ENCODE measurements around the gene GSK3B. TPM values are rescaled to one million over a fixed set of nuclear protein-coding genes. Genes with fewer than 3 reads are reported as not detected.
A peak's percentile ranks its signal among the peaks of the same experiment; 100 is the strongest.

Gene GSK3B
- total RNA-seq, 2 donors from 2014 or later = 42.2 to 45.2 TPM

DNA sequence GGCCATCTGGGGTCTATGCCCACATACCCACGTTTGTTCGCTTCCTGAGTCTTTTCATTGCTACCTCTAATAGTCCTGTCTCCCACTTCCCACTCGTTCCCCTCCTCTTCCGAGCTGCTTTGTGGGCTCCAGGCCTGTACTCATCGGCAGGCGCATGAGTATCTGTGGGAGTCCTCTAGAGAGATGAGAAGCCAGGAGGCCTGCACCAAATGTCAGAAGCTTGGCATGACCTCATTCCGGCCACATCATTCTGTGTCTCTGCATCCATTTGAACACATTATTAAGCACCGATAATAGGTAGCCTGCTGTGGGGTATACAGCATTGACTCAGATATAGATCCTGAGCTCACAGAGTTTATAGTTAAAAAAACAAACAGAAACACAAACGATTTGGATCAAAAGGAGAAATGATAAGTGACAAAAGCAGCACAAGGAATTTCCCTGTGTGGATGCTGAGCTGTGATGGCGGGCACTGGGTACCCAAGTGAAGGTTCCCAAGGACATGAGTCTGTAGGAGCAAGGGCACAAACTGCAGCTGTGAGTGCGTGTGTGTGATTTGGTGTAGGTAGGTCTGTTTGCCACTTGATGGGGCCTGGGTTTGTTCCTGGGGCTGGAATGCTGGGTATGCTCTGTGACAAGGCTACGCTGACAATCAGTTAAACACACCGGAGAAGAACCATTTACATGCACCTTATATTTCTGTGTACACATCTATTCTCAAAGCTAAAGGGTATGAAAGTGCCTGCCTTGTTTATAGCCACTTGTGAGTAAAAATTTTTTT lies 276.5 kb downstream of the GSK3B start:
- no peak for DNase-seq
- peak overlapping the region; percentile 41 for H3K4me3 Mint-ChIP-seq
- H3K27ac Mint-ChIP-seq = no peak overlapping the region
- ATAC-seq = no peak
- peaks cover 2% of the 10 kb centered on the region for H3K4me1 Mint-ChIP-seq
- H3K36me3 Mint-ChIP-seq (ENCODE audit: low read depth) = no peaks in the 10 kb centered on the region
- no peaks in the 10 kb centered on the region for H3K27me3 Mint-ChIP-seq
- no peaks in the 10 kb centered on the region for H3K9me3 ChIP-seq (ENCODE audit: control insufficient read depth, low read length, poor library complexity, severe bottlenecking)

DNA sequence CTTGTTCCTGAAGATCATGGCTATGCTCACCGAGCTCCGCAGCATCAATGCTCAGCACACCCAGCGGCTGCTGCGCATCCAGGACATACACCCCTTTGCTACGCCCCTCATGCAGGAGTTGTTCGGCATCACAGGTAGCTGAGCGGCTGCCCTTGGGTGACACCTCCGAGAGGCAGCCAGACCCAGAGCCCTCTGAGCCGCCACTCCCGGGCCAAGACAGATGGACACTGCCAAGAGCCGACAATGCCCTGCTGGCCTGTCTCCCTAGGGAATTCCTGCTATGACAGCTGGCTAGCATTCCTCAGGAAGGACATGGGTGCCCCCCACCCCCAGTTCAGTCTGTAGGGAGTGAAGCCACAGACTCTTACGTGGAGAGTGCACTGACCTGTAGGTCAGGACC lies 277.2 kb downstream of the GSK3B start:
- Mint-ChIP-seq H3K27me3 (no peaks in the 10 kb centered on the region), H3K27ac (no peak overlapping the region), H3K36me3 (ENCODE audit: low read depth) (no peaks in the 10 kb centered on the region), H3K4me3 (no peak overlapping the region), H3K4me1 (peaks cover 3% of the 10 kb centered on the region)
- DNase-seq (no peak), ATAC-seq (no peak)
- no peaks in the 10 kb centered on the region for H3K9me3 ChIP-seq (ENCODE audit: control insufficient read depth, low read length, poor library complexity, severe bottlenecking)

DNA sequence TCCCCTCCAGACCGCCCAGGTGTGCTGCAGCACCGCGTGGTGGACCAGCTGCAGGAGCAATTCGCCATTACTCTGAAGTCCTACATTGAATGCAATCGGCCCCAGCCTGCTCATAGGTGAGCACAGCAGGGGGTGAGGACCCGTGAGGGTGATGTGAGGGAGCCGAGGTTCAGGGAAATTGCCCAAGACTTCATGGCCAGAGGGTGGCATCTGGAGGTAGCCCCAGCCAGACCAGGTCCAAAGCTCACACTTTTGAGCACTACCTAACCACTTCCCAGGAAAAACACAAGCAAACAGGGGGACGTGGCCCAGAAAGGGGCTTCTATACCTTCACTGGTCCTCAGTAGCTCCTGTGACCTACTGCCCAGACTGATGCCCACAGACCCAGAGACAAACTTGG lies 278.5 kb downstream of the GSK3B start:
- no peak for DNase-seq
- H3K27me3 Mint-ChIP-seq = no peaks in the 10 kb centered on the region
- H3K9me3 ChIP-seq (ENCODE audit: control insufficient read depth, low read length, poor library complexity, severe bottlenecking) = no peaks in the 10 kb centered on the region
- H3K27ac Mint-ChIP-seq = no peak overlapping the region
- ATAC-seq = no peak
- H3K4me1 Mint-ChIP-seq = peaks cover 5% of the 10 kb centered on the region
- H3K36me3 Mint-ChIP-seq (ENCODE audit: low read depth) = no peaks in the 10 kb centered on the region
- H3K4me3 Mint-ChIP-seq = no peak overlapping the region

GRCh38 chr3:119812491-119813058 lies 281.7 kb downstream of the GSK3B start:
- H3K4me3 Mint-ChIP-seq = no peak overlapping the region

DNA sequence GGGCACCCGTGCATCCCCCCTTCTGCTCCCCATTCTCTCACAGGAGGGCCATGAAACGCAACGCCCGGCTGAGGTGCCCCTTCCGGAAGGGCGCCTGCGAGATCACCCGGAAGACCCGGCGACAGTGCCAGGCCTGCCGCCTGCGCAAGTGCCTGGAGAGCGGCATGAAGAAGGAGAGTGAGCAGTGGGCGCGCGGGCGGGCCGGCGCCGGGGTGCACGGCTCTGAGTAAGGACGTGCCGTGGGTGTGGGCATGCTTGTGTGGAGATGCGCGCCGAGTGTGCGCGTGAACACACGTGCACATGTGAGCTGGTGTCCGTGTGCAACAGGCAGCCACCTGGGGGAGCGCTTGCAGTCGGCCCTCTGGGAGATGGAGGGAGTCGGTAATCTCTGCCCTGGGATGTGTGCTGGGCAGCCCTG lies 284.2 kb downstream of the GSK3B start:
- peak; percentile 11 to 33 (median 27) for DNase-seq
- peak; percentile 92 for ATAC-seq
- peak overlapping the region; percentile 91 for H3K4me3 Mint-ChIP-seq
- H3K9me3 ChIP-seq (ENCODE audit: control insufficient read depth, low read length, poor library complexity, severe bottlenecking) = no peaks in the 10 kb centered on the region
- H3K27me3 Mint-ChIP-seq = peaks cover 7% of the 10 kb centered on the region
- H3K36me3 Mint-ChIP-seq (ENCODE audit: low read depth) = no peaks in the 10 kb centered on the region
- H3K4me1 Mint-ChIP-seq = peaks cover 17% of the 10 kb centered on the region
- H3K27ac Mint-ChIP-seq = peak overlapping the region; percentile 65

More at GRCh38 chr3:119812491-119813058, 281.7 kb downstream of the GSK3B start:
- no peak for DNase-seq
- Mint-ChIP-seq H3K36me3 (ENCODE audit: low read depth) (no peaks in the 10 kb centered on the region), H3K27ac (no peak overlapping the region), H3K27me3 (no peaks in the 10 kb centered on the region), H3K4me1 (peaks cover 12% of the 10 kb centered on the region)
- ATAC-seq = no peak
- H3K9me3 ChIP-seq (ENCODE audit: control insufficient read depth, low read length, poor library complexity, severe bottlenecking) = no peaks in the 10 kb centered on the region

DNA sequence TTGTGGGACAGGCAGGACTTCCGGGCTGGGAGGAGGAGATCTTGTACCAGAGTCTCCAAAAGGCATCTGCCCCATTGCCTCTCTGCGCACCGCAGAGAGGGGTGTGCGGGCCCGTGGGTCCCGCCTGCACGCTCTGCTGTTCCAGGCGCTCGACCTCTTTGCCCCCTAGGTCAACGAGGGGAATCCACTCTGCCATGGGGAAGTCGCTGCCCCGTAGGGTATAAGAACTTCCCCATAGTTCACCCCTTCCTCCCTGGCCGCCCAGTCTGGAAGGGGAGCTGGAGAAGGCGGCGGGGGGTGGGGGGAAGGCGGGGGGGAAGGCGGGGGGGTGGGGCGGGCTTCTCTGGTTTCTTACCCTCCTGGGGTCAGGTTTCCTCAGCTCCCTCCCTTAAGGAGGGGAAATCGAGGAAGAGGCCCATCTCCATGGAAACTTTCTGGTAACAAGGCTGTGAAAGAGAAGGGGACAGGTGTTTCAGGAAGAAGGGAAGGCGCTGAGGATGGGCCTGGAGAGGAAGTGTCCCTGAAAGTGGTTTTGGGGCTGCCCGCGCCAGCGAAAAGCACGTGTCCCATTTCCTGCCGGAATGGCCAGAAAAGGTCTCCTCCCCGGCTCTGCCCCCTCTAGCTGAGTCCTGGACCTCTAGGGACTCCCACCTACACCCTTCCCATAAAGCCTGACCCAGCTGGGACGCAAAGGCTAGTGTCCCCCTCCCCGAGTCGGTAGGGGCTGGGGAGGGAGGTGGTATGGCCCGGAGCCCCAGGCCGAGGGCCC lies 284.8 kb downstream of the GSK3B start:
- ATAC-seq (no peak), DNase-seq (no peak)

DNA sequence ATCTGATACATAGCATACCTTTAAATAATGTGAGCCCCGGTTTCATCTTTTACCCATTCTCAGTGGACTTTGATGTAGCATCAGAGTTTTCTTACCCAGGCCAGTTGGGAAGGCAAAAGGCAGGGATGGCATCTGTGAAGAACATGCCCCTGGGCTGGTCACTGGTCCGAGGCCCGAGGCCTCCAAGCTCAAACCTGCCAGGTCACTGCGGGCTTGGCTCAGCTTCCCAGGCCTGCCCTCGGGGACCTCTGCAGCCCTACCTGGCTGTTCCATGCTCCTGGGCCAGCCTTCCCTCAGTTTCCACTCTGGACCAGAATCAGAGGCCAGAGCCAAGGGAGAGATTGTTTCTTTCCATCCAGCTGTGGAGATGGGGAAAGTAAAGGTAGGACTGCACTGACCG lies 285.4 kb downstream of the GSK3B start:
- Mint-ChIP-seq H3K36me3 (ENCODE audit: low read depth) (no peaks in the 10 kb centered on the region), H3K27me3 (peaks cover 9% of the 10 kb centered on the region), H3K4me3 (peak overlapping the region; percentile 91), H3K27ac (no peak overlapping the region), H3K4me1 (peaks cover 17% of the 10 kb centered on the region)
- ATAC-seq = no peak
- no peaks in the 10 kb centered on the region for H3K9me3 ChIP-seq (ENCODE audit: control insufficient read depth, low read length, poor library complexity, severe bottlenecking)
- no peak for DNase-seq

More for the DNA sequence above, 284.8 kb downstream of the GSK3B start:
- Mint-ChIP-seq H3K4me3 (peak overlapping the region; percentile 91), H3K36me3 (ENCODE audit: low read depth) (no peaks in the 10 kb centered on the region), H3K27me3 (peaks cover 9% of the 10 kb centered on the region), H3K4me1 (peaks cover 17% of the 10 kb centered on the region), H3K27ac (peak overlapping the region; percentile 65)
- H3K9me3 ChIP-seq (ENCODE audit: control insufficient read depth, low read length, poor library complexity, severe bottlenecking) = no peaks in the 10 kb centered on the region

- H3K4me1 Mint-ChIP-seq = peaks cover 17% of the 10 kb centered on the region
- peaks cover 9% of the 10 kb centered on the region for H3K27me3 Mint-ChIP-seq
- no peaks in the 10 kb centered on the region for H3K36me3 Mint-ChIP-seq (ENCODE audit: low read depth)
- no peak for ATAC-seq
- DNase-seq = no peak
- no peak overlapping the region for H3K27ac Mint-ChIP-seq
- H3K9me3 ChIP-seq (ENCODE audit: control insufficient read depth, low read length, poor library complexity, severe bottlenecking) = no peaks in the 10 kb centered on the region
- H3K4me3 Mint-ChIP-seq = no peak overlapping the region
Observed at GRCh38 chr3:119808244-119808643, 286.0 kb downstream of the GSK3B start.

DNA sequence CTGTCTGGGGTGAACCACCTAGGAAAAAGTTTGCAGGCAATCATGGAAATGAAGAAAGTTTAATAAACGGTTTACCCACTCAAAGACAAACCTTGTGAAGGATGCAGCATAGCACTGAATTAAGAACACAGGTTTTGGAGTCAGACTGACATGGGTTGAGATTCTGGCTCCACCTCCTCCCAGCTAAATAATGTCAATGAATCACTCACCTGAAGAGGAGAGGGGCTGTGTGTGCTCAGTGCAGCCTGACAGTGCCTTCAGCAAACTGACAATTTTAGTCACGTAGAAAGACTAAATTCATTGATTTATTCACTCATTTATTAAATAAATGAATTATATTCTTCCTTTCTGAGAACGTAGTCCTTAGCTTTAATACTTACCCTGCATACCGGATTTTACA lies 293.4 kb downstream of the GSK3B start:
- no peaks in the 10 kb centered on the region for H3K4me1 Mint-ChIP-seq
- H3K4me3 Mint-ChIP-seq = no peak overlapping the region
- no peak for DNase-seq
- H3K27me3 Mint-ChIP-seq = peaks cover 41% of the 10 kb centered on the region
- no peaks in the 10 kb centered on the region for H3K9me3 ChIP-seq (ENCODE audit: control insufficient read depth, low read length, poor library complexity, severe bottlenecking)
- no peaks in the 10 kb centered on the region for H3K36me3 Mint-ChIP-seq (ENCODE audit: low read depth)
- no peak overlapping the region for H3K27ac Mint-ChIP-seq
- ATAC-seq = no peak

DNA sequence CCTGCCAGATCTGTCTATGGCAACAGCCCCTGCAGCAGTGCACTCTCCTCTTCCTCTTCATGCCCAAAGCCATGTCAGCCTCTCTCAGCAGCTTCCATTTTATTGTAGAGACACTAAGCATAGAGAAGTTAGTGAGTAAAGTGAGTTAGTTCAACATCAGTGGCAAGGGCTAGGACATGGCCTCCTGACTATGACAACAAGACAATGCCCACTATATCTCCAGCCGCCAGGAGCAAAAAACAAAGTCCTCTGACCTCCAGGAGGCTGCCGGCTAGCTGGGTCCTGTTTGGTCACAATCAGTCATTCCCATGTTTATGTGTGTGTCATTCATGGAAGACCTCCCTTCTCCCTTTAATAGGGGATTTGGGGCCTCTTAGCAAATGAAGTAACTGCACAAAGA lies 297.5 kb downstream of the GSK3B start:
- DNase-seq (no peak), ATAC-seq (no peak)
- no peak overlapping the region for H3K27ac Mint-ChIP-seq
- H3K4me3 Mint-ChIP-seq = no peak overlapping the region
- H3K27me3 Mint-ChIP-seq = peaks cover 29% of the 10 kb centered on the region
- H3K9me3 ChIP-seq (ENCODE audit: control insufficient read depth, low read length, poor library complexity, severe bottlenecking) = no peaks in the 10 kb centered on the region
- H3K4me1 Mint-ChIP-seq = peaks cover 3% of the 10 kb centered on the region
- H3K36me3 Mint-ChIP-seq (ENCODE audit: low read depth) = no peaks in the 10 kb centered on the region

GRCh38 chr3:119796368-119796767 lies 297.9 kb downstream of the GSK3B start:
- ATAC-seq (no peak), DNase-seq (no peak)
- no peaks in the 10 kb centered on the region for H3K36me3 Mint-ChIP-seq (ENCODE audit: low read depth)
- no peak overlapping the region for H3K4me3 Mint-ChIP-seq
- H3K27me3 Mint-ChIP-seq = peaks cover 25% of the 10 kb centered on the region
- no peaks in the 10 kb centered on the region for H3K9me3 ChIP-seq (ENCODE audit: control insufficient read depth, low read length, poor library complexity, severe bottlenecking)
- H3K4me1 Mint-ChIP-seq = peaks cover 3% of the 10 kb centered on the region
- no peak overlapping the region for H3K27ac Mint-ChIP-seq

DNA sequence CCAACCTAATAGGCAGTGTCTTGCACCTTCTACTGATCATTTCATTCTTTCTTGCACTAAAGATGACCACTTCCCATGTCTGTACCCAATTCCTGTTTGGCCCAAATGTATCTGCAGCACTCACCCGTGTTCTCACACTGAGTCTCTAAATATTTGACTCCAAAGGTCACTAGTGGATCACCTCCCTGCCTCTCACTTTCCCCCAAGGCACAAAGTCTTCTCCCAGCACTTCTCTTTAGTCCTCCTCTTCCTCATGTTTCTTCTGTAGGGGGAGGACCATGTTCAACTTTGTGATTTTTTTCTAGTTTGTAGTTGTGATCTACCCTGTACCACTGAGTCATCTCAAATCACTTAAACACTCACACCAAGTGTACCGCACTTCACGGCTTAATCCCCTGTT lies 298.4 kb downstream of the GSK3B start:
- Mint-ChIP-seq H3K27ac (no peak overlapping the region), H3K27me3 (peaks cover 23% of the 10 kb centered on the region), H3K36me3 (ENCODE audit: low read depth) (no peaks in the 10 kb centered on the region), H3K4me3 (no peak overlapping the region), H3K4me1 (peaks cover 3% of the 10 kb centered on the region)
- DNase-seq = no peak
- ATAC-seq = no peak
- no peaks in the 10 kb centered on the region for H3K9me3 ChIP-seq (ENCODE audit: control insufficient read depth, low read length, poor library complexity, severe bottlenecking)

GRCh38 chr3:119794971-119795612 lies 299.2 kb downstream of the GSK3B start:
- H3K27me3 Mint-ChIP-seq = peaks cover 16% of the 10 kb centered on the region
- ATAC-seq (no peak), DNase-seq (no peak)
- no peaks in the 10 kb centered on the region for H3K9me3 ChIP-seq (ENCODE audit: control insufficient read depth, low read length, poor library complexity, severe bottlenecking)
- H3K4me3 Mint-ChIP-seq = no peak overlapping the region
- H3K36me3 Mint-ChIP-seq (ENCODE audit: low read depth) = peaks cover under 1% of the 10 kb centered on the region
- peaks cover 3% of the 10 kb centered on the region for H3K4me1 Mint-ChIP-seq
- no peak overlapping the region for H3K27ac Mint-ChIP-seq
